CD4-positive, alpha-beta T cell treated with Interleukin-17A for 4 hours (primary cell): ENCODE results near the gene MCM6.
A peak's percentile ranks its signal among the peaks of the same experiment; 100 is the strongest.
"Not testable (repeated sequence)": the region's sequence is repeated elsewhere in the genome, so short reads cannot be mapped to it uniquely, and the experiment has no call there.

Experiments
- DNase-seq: peaks from one replicate; pipeline ENCODE4 v3.0.0-alpha.2; 2020; ENCODE audit warnings: mixed read lengths

The MCM6 gene

DNA sequence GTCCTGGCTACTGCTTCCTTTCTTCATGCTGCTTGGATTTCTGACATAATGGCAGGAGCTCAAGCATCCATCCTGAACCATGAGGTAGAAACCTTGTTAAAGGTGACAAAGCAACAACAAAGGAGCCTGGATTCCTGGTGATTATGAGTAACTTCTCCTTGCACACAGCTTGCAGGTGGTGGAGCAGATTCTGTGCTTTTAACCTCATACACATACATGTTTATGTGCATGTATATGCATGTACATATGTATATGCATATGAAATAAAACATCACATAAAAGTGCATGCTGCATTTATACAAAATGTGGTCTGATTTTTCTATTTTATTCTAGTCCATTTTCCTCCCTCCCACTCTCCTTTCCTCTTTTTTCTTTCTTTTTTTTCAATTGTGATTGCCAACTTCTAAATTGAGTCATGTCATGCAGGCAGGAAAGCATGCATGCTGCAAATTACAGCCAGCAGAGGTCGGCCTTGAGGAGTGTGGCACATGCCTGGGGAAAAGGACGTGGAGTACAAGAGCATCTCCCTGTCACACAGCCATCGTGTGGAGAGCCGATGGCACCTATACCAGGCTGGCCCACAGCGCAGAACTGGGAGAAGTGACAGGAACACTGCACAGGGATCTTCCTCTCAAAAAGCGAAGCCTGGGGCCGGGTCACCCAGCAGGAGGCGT is 57.2 kb downstream of the MCM6 start:
- DNase-seq: peak; percentile 30

- DNase-seq: no peak
Observed at GRCh38 chr2:135817951-135818350, 58.3 kb downstream of the MCM6 start.

DNA sequence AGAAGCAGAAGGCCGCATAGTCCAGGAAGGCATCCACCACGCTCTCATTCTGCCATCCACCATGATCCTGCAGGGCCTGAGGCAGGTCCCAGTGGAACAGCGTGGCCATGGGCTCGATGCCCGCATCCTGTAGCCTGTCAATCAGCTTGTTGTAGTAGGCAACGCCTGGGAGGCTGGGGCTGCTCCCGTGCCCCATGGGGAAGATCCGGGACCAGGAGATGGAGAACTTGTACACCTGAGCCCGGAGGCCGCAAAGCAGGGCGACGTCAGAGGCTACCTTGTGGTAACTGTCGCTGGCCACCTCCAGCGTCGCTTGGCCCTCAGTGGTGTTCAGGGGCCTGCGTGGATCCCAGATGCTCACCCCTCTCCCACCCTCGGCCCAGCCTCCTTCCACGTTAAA is 58.8 kb downstream of the MCM6 start:
- DNase-seq: no peak

- no peak for DNase-seq
Observed at GRCh38 chr2:135815269-135815668, 61.0 kb downstream of the MCM6 start.

- DNase-seq: no peak
Observed at GRCh38 chr2:135812907-135813511, 63.2 kb downstream of the MCM6 start.

- DNase-seq: not testable (repeated sequence)
Observed at GRCh38 chr2:135807874-135808273, 68.4 kb downstream of the MCM6 start.

DNA sequence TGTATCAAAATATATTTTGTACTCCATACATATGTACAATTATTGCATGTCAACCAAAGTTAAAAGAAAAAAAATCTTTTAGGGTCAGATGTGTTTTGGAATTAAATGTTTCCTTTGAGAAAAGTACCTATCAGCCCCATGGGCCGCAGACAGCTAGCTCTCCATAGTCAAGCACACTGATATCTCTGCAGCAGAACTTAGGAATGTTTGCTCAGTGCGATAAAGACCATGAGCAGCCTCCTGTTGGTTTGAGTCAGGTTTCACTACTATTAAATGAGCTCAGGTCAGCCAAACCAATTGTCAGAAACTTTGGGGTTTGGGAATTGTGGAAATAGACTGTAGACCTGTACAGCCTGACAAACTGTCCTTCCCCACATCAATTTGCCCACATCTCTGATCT is 73.0 kb downstream of the MCM6 start:
- DNase-seq: no peak

DNA sequence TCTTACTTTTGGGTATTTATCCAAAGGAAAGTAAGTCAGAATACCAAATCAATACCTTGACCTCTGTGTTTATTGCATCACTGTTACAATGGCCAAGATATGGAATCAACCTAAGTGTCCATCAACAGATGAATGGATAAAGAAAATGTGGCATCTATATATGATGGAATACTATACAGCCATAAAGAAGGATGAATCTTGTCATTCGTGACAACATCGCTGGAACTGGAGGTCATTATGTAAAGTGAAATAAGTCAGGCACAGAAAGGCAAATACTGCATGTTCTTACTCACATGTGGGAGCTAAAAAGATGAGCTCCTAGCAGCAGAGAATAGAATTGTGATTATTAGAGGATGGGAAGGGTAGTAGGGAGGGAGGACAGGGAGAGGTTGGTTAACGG is 73.9 kb downstream of the MCM6 start:
- DNase-seq: no peak

DNA sequence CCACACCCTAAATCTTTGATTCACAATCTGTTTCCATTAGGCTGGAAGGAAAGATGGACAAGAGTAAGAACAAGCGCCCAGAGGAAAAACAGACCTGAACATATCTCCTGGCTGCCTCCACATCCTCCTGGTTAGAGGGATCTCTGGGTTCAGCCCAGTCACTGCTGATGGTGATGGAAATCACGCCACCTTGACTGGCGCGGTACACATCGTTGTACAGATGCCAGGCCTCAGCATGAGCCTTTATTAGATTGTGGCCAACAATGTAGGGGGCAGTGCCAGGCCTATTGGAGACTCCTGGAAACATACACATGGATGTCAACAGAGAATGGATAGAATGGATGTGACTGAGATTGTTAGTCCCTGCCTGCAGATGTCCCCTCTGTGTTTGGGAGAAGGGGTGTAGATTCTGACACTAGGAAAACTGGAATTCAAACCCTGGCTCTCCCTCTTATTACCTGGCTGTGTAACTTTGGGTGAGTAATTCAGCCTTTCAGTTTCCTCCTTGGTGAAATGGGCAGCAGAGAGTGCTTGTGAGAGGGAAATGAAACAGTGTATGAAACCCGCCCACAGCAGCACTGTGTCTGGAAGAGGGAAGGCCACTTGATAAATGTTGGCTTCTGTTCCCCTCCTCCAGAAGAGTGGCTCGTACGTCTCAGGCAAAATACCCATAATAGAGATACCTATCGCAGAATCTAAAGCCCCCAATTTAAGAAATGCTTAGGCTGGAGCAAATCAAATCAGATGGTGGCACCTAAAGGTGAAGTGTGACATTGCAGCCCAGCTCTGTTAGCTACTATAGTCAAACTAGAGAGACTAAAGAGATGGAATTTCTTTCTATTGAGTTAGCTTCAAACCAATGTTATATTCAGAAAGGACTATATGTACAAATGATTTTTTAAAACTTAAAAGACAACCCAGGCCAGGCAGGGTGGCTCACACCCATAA is 75.5 kb downstream of the MCM6 start:
- DNase-seq: no peak

DNA sequence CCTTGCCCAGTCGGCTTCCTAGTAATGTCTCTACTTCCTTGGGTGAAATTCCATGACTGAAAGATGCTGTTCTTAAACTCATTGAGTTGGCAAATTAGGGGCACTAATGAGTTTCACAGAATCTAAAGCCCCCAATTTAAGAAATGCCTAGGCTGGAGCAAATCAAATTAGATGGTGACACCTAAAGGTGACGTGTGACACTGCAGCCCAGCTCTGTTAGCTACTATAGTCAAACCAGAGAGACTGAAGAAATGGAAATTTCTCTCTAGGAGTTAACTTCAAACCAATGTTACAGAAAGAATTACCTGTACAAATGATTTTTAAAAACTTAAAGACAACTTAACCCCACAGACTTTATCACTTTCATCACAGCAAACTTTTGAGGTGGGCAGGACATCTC is 76.5 kb downstream of the MCM6 start:
- no peak for DNase-seq

DNA sequence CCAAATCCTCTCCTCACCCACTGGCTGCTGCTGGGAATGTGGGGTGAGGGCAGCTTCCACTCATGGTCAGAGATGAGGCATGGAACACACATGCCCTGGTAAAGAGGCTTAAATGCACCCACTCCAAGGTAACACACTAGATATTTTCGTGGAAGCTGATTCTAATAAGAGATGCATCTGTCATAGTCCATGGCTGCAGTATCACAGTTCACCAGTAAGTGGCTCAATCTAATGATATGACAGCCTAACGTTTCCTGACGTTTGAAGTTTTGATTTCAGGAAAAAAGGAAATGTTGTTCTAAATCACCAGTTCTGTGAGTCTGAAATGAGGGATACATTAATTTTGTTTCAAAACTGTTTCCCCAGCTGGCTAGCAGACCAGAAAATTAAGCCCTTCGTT is 77.5 kb downstream of the MCM6 start:
- DNase-seq: no peak

DNA sequence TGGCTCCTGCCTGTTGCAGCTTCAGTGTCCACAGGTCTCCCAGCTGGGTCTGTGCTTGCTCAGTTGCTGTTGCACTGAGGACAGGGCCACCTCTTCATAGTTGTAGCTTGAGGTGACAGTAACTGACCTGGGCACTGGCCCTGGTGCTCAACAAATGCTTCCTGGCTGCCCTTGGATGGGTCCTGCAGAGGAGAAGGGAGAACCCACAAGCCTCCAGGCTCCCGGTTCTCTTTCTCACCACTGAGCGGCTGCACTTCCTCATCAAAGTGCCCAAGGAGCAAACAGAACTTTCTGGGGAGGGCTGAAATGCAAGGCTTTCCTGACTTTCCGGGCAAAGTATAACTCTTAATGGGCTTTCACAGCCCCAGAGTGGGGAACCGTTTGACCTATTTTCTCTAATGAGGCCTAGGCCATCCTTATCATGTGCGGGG is 78.0 kb downstream of the MCM6 start:
- DNase-seq: no peak

DNA sequence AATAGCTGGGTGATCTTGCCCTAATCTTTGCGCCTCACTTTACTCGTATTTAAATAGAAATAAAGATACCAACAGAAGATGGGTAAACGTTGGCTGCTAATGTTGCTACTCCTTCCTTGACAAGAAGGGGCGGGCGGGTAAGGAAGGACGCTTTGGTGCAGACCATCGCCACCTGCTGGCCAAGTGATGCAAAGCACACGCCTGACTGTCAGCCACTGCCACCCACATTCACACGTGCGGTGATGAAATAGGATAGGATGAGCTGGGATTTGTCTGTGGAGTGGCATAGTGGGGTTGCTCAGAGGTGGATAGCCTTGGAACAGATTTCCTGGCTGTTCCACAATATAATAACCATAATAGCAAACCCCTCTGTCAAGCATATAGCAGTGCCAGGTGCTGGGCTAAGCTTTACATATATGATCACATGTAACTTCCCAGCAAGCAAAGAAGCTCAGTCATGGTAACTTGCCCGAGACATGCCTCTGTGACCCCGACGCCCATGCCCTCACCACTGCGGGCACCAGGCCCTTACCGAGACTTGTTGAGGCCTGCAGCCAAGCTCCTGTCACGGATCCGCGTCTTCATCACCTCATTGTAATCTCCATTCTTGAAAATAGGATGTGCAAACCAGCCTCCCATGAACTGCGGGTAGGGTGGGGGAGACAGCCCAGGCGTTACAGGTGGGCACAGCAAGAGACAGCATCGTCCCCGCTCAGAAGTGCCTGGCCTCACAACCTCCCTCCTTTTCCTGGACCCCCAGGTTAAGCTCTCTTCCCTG is 78.6 kb downstream of the MCM6 start:
- DNase-seq: peak; percentile 85

- no peak for DNase-seq
Observed at GRCh38 chr2:135796606-135797005, 79.6 kb downstream of the MCM6 start.

GRCh38 chr2:135795641-135796040 is 80.6 kb downstream of the MCM6 start:
- DNase-seq: not testable (repeated sequence)

DNA sequence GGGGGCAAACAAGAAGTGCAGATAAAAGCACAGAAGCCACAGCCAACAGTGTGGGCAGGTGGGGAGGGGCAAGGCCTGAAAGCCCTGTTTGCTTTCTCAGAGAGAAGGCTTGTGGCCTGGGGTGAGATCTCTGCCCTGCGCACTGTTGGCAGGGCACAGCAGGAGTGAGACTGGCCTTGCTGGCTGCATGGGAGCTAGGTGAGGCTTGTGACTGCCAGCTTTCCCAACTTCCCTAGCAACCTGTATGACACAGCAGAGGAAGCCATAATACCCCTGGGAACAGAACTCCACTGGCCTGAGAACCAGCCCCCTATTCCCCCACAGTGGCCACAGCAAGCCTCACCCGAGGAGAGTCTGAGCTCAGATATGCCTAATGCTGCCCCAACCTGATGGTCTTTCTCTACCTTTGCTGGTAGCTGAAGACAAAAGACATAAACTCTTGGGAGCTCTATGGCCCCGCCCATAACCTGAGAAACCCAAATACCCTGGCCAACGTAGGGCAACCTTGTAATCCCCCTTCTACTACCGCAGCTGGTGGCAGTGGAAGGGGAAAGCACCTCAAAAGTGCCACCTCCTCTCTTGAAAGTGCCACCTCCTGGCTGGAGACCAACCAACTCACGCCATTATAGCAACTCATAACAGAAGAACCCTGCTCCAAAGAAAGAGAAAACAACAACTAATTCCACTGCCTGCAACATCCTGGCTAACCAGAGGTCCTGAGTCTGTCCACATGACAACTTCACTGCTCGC is 83.7 kb downstream of the MCM6 start:
- DNase-seq: no peak

- DNase-seq: no peak
Observed at GRCh38 chr2:135791418-135792190, 84.6 kb downstream of the MCM6 start.

DNA sequence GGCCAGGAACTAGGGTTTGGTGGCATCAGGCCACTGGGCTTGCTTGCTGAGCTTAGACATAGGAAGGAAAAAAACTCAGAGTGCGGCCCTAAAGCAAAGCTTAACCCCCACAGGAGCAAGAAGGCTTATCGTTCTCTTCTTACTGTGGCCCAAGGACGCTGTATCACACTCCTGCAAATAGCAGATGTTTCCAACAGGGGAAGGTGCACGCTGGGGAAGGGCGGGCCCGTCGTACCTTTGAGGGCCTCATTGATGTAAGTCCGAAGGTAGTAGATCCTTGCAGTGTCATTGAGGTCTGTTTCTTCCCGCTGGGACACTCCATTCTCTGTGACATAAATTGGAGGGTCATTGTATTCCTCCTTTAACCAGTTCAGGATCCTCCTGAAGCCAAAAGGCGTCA is 85.8 kb downstream of the MCM6 start:
- no peak for DNase-seq
